Calu3 (cell line): ENCODE results near the gene TBC1D7. TPM values are rescaled to one million over a fixed set of nuclear protein-coding genes. Genes with fewer than 3 reads are reported as not detected.

ENCODE experiments used
- BruUV-seq: library from RNA; stranded (reverse); fragments of 400-500 nt; replicated peaks from 2 replicates; lab custom pipeline; 2021; lab: Mats Ljungman, UMichigan
- CTCF ChIA-PET: fragments of 300-600 bp; sonication (Branson Sonifier 250); formaldehyde crosslinking; loops from one replicate; lab custom pipeline; 2022; ENCODE audit warnings: antibody characterized with exemption; lab: Charles Lee
- DNase-seq: peaks from one replicate; pipeline ENCODE4 v3.0.0; 2022
- H3K27ac Mint-ChIP-seq: one replicate; pipeline ENCODE4 v1.8.0; 2022; ENCODE audit warnings: mixed read lengths; ENCODE audit not compliant: unreplicated experiment
- H3K27me3 Mint-ChIP-seq: one replicate; pipeline ENCODE4 v1.8.0; 2022; ENCODE audit warnings: mixed read lengths; ENCODE audit not compliant: unreplicated experiment
- H3K36me3 Mint-ChIP-seq: one replicate; pipeline ENCODE4 v1.8.0; 2022; ENCODE audit warnings: mild to moderate bottlenecking, moderate library complexity, mixed read lengths; ENCODE audit not compliant: insufficient read depth, unreplicated experiment
- H3K4me1 Mint-ChIP-seq: one replicate; pipeline ENCODE4 v1.8.0; 2022; ENCODE audit warnings: mild to moderate bottlenecking, low read depth, mixed read lengths; ENCODE audit not compliant: unreplicated experiment
- H3K4me3 Mint-ChIP-seq: one replicate; pipeline ENCODE4 v1.8.0; 2022; ENCODE audit warnings: mild to moderate bottlenecking, low read depth, moderate library complexity, mixed read lengths; ENCODE audit not compliant: unreplicated experiment
- H3K9me3 Mint-ChIP-seq: one replicate; pipeline ENCODE4 v1.8.0; 2022; ENCODE audit warnings: low read depth, mixed read lengths; ENCODE audit not compliant: unreplicated experiment
- CTCF ChIP-seq: fragments of 200-600 bp; IDR thresholded peaks from one replicate; pipeline ENCODE4 v1.8.0; 2022; ENCODE audit warnings: antibody characterized with exemption; ENCODE audit not compliant: unreplicated experiment
- intact Hi-C: fragments of 100-400 bp; cut with micrococcal nuclease; formaldehyde crosslinking; loops from one replicate; pipeline ENCODE4 v1.10.0; 2022; ENCODE audit not compliant: unreplicated experiment
- total RNA-seq: library from RNA; stranded (reverse); gene quantifications from 2 replicates; pipeline ENCODE4 v1.2.3, GENCODE V29; 2022

TBC1D7 gene
- total RNA-seq, 1 experiment from 2014 or later: 13.2 TPM

- no peak overlapping the region for H3K4me3 Mint-ChIP-seq
- BruUV-seq: no TSS peak
- DNase-seq: no peak
- H3K36me3 Mint-ChIP-seq: no peaks in the 10 kb centered on the region
- H3K9me3 Mint-ChIP-seq: no peaks in the 10 kb centered on the region
- CTCF ChIA-PET: interaction anchor here (0.6 kb wide), 1 partner anchor 76 kb away, joined by 5 read pairs; no protein-coding TSS in a partner anchor
- H3K27ac Mint-ChIP-seq: no peak overlapping the region
- no peaks in the 10 kb centered on the region for H3K27me3 Mint-ChIP-seq
- intact Hi-C loops: no loop called here
- TF ChIP-seq CTCF: no peak
- H3K4me1 Mint-ChIP-seq: peaks cover 3% of the 10 kb centered on the region
Measured at GRCh38 chr6:13274707-13275434, 53.5 kb downstream of the TBC1D7 start.

- Mint-ChIP-seq H3K36me3 (no peaks in the 10 kb centered on the region), H3K4me1 (peaks cover 10% of the 10 kb centered on the region), H3K27ac (no peak overlapping the region), H3K9me3 (no peaks in the 10 kb centered on the region), H3K4me3 (peak overlapping the region; percentile 33), H3K27me3 (no peaks in the 10 kb centered on the region)
- TF ChIP-seq CTCF: no peak
- no peak for DNase-seq
- no TSS peak for BruUV-seq
- CTCF ChIA-PET: interaction anchor here (0.6 kb wide), 1 partner anchor 75 kb away, joined by 5 read pairs; no protein-coding TSS in a partner anchor
- intact Hi-C loops: no loop called here
Measured at GRCh38 chr6:13273931-13274706, 54.2 kb downstream of the TBC1D7 start.

GRCh38 chr6:13273202-13273930, 55.0 kb downstream of the TBC1D7 start:
- no peak for DNase-seq
- Mint-ChIP-seq H3K4me1 (peaks cover 16% of the 10 kb centered on the region), H3K27ac (no peak overlapping the region), H3K9me3 (no peaks in the 10 kb centered on the region), H3K27me3 (no peaks in the 10 kb centered on the region), H3K4me3 (peak overlapping the region; percentile 33), H3K36me3 (no peaks in the 10 kb centered on the region)
- no peak for TF ChIP-seq CTCF
- no TSS peak for BruUV-seq
- intact Hi-C loops: no loop called here
- CTCF ChIA-PET: no interaction called here
